Hepatocyte (in vitro differentiated cells): ENCODE measurements around the gene ARHGEF4. TPM values are rescaled to one million over a fixed set of nuclear protein-coding genes. Genes with fewer than 3 reads are reported as not detected.
A peak's percentile ranks its signal among the peaks of the same experiment; 100 is the strongest.

ENCODE experiments used
- DNase-seq: peaks from one replicate; pipeline ENCODE4 v3.0.0-alpha.2; 2016; ENCODE audit warnings: low spot score
- H2AFZ ChIP-seq: fragments of 200-600 bp; sonication (generic); 2 replicates; pipeline ENCODE4 v1.6.0; 2016; ENCODE audit warnings: antibody characterized with exemption, mild to moderate bottlenecking
- H3K27ac ChIP-seq: fragments of 200-600 bp; sonication (generic); 2 replicates; pipeline ENCODE4 v1.5.1; 2016; ENCODE audit warnings: mild to moderate bottlenecking
- H3K27me3 ChIP-seq: fragments of 200-600 bp; sonication (generic); 2 replicates; pipeline ENCODE4 v1.6.1; 2016
- H3K36me3 ChIP-seq: fragments of 200-600 bp; sonication (generic); replicated peaks from 2 replicates; pipeline ENCODE4 v1.5.1; 2016; ENCODE audit warnings: low read depth; ENCODE audit not compliant: insufficient read depth
- H3K4me1 ChIP-seq: fragments of 200-600 bp; sonication (generic); 2 replicates; pipeline ENCODE4 v1.5.1; 2016; ENCODE audit warnings: mild to moderate bottlenecking, moderate library complexity; ENCODE audit not compliant: insufficient read depth
- H3K4me2 ChIP-seq: fragments of 200-600 bp; sonication (generic); 2 replicates; pipeline ENCODE4 v1.6.0; 2016
- H3K4me3 ChIP-seq: fragments of 200-600 bp; sonication (generic); 2 replicates; pipeline ENCODE4 v1.5.1; 2016; ENCODE audit warnings: mild to moderate bottlenecking
- H3K79me2 ChIP-seq: fragments of 200-600 bp; sonication (generic); 2 replicates; pipeline ENCODE4 v1.6.0; 2017; ENCODE audit warnings: mild to moderate bottlenecking
- H3K9me2 ChIP-seq: fragments of 200-600 bp; sonication (generic); replicated peaks from 2 replicates; pipeline ENCODE4 v1.6.0; 2017; ENCODE audit warnings: mild to moderate bottlenecking; ENCODE audit not compliant: insufficient read depth
- H3K9me3 ChIP-seq: fragments of 200-600 bp; sonication (generic); 2 replicates; pipeline ENCODE4 v1.5.1; 2016; ENCODE audit warnings: low read depth, mild to moderate bottlenecking
- H4K20me1 ChIP-seq: fragments of 200-600 bp; sonication (generic); 2 replicates; pipeline ENCODE4 v1.6.0; 2016; ENCODE audit warnings: mild to moderate bottlenecking; ENCODE audit not compliant: insufficient read depth, poor library complexity, severe bottlenecking
- EZH2 ChIP-seq: fragments of 200-600 bp; sonication (generic); IDR thresholded peaks from 2 replicates; pipeline ENCODE4 v1.6.1; 2016; ENCODE audit warnings: antibody characterized with exemption, mild to moderate bottlenecking, borderline replicate concordance
- EZH2phosphoT487 ChIP-seq: fragments of 200-600 bp; sonication (generic); IDR thresholded peaks from one replicate; pipeline ENCODE4 v1.6.1; 2018; ENCODE audit warnings: antibody characterized with exemption, mild to moderate bottlenecking, low read depth, moderate library complexity; ENCODE audit not compliant: unreplicated experiment, severe bottlenecking
- WGBS: methylation state at CpG from one replicate; pipeline ENCODE4 v1.1.6; 2016; ENCODE audit warnings: low lambda C conversion rate; ENCODE audit errors: missing lambda C conversion rate; 5-methylcytosine and 5-hydroxymethylcytosine counted together
- polyA plus RNA-seq: library from polyadenylated mRNA; unstranded; fragments of >200 nt; fragmentation: Nextera tagmentation; extraction: Ambion mirVana; gene quantifications from 2 replicates; pipeline ENCODE4 v1.2.1, GENCODE V29; 2016
- total RNA-seq: library from RNA; depleted of rRNA; stranded (reverse); fragments of >200 nt; gene quantifications from 2 replicates; pipeline ENCODE4 v1.2.3, GENCODE V29; 2014
- TF ChIP-seq, protein P1 (sequence below): fragments of 200-600 bp; sonication (generic); IDR thresholded peaks from 2 replicates; pipeline ENCODE4 v1.5.1; 2016; ENCODE audit warnings: antibody characterized with exemption, mild to moderate bottlenecking; ENCODE audit not compliant: poor library complexity

ARHGEF4 gene
- total and polyA plus RNA-seq, 2 experiments from 2014 or later, result 11.2 to 15.8 TPM

- H2AFZ ChIP-seq, result no peak overlapping the region
- no peaks in the 10 kb centered on the region for H3K4me1 ChIP-seq
- peaks cover 95% of the 10 kb centered on the region for H3K79me2 ChIP-seq
- H3K9me3 ChIP-seq, result no peaks in the 10 kb centered on the region
- no peak for TF ChIP-seq EZH2phosphoT487
- no peak for TF ChIP-seq EZH2
- TF ChIP-seq, protein P1, sequence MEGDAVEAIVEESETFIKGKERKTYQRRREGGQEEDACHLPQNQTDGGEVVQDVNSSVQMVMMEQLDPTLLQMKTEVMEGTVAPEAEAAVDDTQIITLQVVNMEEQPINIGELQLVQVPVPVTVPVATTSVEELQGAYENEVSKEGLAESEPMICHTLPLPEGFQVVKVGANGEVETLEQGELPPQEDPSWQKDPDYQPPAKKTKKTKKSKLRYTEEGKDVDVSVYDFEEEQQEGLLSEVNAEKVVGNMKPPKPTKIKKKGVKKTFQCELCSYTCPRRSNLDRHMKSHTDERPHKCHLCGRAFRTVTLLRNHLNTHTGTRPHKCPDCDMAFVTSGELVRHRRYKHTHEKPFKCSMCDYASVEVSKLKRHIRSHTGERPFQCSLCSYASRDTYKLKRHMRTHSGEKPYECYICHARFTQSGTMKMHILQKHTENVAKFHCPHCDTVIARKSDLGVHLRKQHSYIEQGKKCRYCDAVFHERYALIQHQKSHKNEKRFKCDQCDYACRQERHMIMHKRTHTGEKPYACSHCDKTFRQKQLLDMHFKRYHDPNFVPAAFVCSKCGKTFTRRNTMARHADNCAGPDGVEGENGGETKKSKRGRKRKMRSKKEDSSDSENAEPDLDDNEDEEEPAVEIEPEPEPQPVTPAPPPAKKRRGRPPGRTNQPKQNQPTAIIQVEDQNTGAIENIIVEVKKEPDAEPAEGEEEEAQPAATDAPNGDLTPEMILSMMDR, result no peak
- H3K27me3 ChIP-seq, result no peaks in the 10 kb centered on the region
- H3K9me2 ChIP-seq, result no peaks in the 10 kb centered on the region
- H3K4me2 ChIP-seq, result no peak overlapping the region
- peaks cover 89% of the 10 kb centered on the region for H4K20me1 ChIP-seq
- 96% methylated on average over 4 of the region's 4 CpGs for WGBS
- DNase-seq, result no peak
- no peaks in the 10 kb centered on the region for H3K36me3 ChIP-seq
- H3K27ac ChIP-seq, result no peak overlapping the region
- no peak overlapping the region for H3K4me3 ChIP-seq
Observed at GRCh38 chr2:131058920-131059319, 222.2 kb downstream of the ARHGEF4 start.

DNA sequence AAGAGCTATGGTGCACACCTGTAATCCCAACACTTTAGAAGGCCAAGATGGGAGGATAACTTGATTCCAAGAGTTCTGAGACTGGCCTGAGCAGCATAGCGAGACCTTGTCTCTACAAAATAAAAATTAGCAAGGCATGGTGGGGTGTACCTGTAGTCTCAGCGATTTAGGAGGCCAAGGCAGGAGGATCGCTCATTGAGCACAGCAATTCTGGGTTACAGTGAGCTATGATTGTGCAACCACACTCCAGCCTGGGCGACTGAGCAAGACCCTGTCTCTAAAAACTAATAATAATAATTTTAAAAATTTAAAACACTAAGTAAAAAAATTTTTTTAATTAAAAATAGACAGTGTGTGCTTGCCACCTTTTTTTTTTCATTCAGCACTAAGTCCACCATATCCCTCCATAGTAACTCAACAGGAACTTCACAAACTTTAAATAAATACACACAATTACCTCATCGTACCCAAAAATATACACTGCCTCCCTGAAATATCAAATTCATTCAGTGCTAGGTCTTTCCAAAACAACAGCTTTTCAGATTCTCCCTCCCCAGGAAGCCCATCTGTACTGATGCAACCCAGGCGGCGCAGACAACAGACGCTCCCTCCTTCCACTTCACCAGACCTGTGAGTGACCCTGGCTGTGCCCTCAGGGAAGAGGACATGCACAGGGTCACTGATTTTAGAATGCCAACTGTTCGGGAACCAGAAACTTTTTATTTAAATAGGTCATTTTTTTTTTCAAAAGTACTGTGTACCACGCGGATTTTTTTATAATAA, 227.0 kb downstream of the ARHGEF4 start:
- H3K79me2 ChIP-seq, result peaks cover 99% of the 10 kb centered on the region
- DNase-seq, result no peak
- H3K27me3 ChIP-seq, result no peaks in the 10 kb centered on the region
- H3K36me3 ChIP-seq, result no peaks in the 10 kb centered on the region
- H3K4me2 ChIP-seq, result no peak overlapping the region
- H3K9me2 ChIP-seq, result no peaks in the 10 kb centered on the region
- 92% methylated on average over 11 of the region's 11 CpGs for WGBS
- H3K4me1 ChIP-seq, result peaks cover 11% of the 10 kb centered on the region
- H3K9me3 ChIP-seq, result no peaks in the 10 kb centered on the region
- TF ChIP-seq, protein P1, result no peak
- TF ChIP-seq EZH2phosphoT487, result no peak
- no peak for TF ChIP-seq EZH2
- H2AFZ ChIP-seq, result no peak overlapping the region
- H4K20me1 ChIP-seq, result peaks cover 92% of the 10 kb centered on the region
- no peak overlapping the region for H3K27ac ChIP-seq
- no peak overlapping the region for H3K4me3 ChIP-seq

DNA sequence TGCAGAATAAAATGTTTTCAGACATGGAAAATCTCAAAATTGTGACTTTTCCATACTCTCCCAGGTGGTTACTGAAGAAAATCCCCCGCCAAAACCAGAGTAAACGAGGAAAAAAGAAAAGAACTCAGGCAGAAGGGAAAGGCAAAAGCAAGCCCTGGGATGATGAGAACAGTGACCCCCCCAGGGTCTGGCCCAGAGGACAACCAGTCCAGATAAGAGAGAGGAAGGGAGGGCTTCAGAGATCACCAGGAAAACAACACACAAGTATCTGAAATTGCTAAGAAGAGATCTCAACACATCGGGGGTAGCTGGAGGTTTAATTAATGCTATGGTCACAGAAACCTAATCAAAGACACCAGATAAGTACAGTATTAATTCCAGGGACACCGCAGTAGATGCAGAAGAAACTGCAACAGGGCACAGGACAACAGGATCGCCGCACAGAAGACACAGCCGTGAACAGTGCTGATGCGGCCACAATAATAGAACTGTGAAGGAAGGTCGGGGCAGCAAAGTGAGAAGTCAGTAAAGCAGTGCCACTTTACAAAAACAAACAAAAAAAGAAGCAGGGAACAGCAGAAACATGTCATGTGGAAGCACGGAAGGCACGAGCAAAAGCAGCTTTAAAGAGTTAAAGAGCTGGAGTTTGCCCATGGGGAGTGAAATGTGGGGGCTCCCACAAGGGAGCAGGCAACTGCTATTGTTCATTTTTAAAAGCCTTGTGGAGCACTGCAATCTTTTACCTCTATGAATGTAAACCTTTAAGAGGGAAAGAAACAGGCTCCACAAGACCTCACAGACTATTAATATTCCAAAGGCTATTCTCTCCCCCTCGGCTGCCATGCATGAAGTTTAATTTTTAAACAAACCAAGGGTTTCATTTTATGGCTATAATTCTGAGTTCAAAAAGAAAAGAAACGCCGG, 228.1 kb downstream of the ARHGEF4 start:
- Histone ChIP-seq H3K27me3 (no peaks in the 10 kb centered on the region), H3K4me1 (peaks cover 11% of the 10 kb centered on the region), H3K4me3 (no peak overlapping the region), H3K36me3 (no peaks in the 10 kb centered on the region), H3K79me2 (peaks cover 99% of the 10 kb centered on the region), H3K9me2 (no peaks in the 10 kb centered on the region), H3K27ac (peak overlapping the region; percentile 27), H3K9me3 (no peaks in the 10 kb centered on the region), H3K4me2 (peak overlapping the region; percentile 59), H4K20me1 (peaks cover 91% of the 10 kb centered on the region), H2AFZ (no peak overlapping the region)
- 57% methylated on average over 14 of the region's 14 CpGs for WGBS
- TF ChIP-seq EZH2, result no peak
- no peak for DNase-seq
